ENCODE measurements around the gene PRR3. TPM values are rescaled to one million over a fixed set of nuclear protein-coding genes. Genes with fewer than 3 reads are reported as not detected.

Gene PRR3
- total RNA-seq, 1 donor from 2014 or later, result 5.9 TPM

GRCh38 chr6:30544666-30545272, 12.3 kb upstream of the PRR3 start:
- TF ChIP-seq CTCF (IDR thresholded peaks at IDR 0.05) (peak; percentile 63 to 91 (median 70)), POLR2A (IDR thresholded peaks at IDR 0.05) (no peak), POLR2AphosphoS5 (IDR thresholded peaks at IDR 0.05; ENCODE audit: insufficient read depth in 1 of 2, low read depth in 1 of 2) (peak in 1 of 2 donors; percentile 37)
- Histone ChIP-seq H3K9me3 (no peaks in the 10 kb centered on the region), H3K27me3 (no peaks in the 10 kb centered on the region), H3K4me3 (no peak overlapping the region), H3K36me3 (peaks cover 0 to 34% of the 10 kb centered on the region in 2 donors), H3K27ac (no peak overlapping the region), H3K4me1 (peaks cover 11% of the 10 kb centered on the region)
- DNase-seq (ENCODE audit: extremely low spot score in 2 of 2), result peak in 1 of 2 donors; percentile 25
- intact Hi-C loops (cut with DNase I), result loop anchor here (5.0 kb wide), 1 partner anchor 62 kb away; no protein-coding TSS in a partner anchor

GRCh38 chr6:30547454-30547853, 9.6 kb upstream of the PRR3 start:
- Histone ChIP-seq H3K36me3 (peaks cover 0 to 50% of the 10 kb centered on the region in 2 donors), H3K9me3 (no peaks in the 10 kb centered on the region), H3K4me1 (peaks cover 4% of the 10 kb centered on the region), H3K27ac (no peak overlapping the region), H3K4me3 (no peak overlapping the region), H3K27me3 (no peaks in the 10 kb centered on the region)
- TF ChIP-seq CTCF (IDR thresholded peaks at IDR 0.05) (no peak), POLR2A (IDR thresholded peaks at IDR 0.05) (no peak), POLR2AphosphoS5 (IDR thresholded peaks at IDR 0.05; ENCODE audit: insufficient read depth in 1 of 2, low read depth in 1 of 2) (no peak)
- intact Hi-C loops (cut with DNase I), result loop anchor here (5.0 kb wide), 1 partner anchor 65 kb away; no protein-coding TSS in a partner anchor
- DNase-seq (ENCODE audit: extremely low spot score in 2 of 2), result no peak

DNA sequence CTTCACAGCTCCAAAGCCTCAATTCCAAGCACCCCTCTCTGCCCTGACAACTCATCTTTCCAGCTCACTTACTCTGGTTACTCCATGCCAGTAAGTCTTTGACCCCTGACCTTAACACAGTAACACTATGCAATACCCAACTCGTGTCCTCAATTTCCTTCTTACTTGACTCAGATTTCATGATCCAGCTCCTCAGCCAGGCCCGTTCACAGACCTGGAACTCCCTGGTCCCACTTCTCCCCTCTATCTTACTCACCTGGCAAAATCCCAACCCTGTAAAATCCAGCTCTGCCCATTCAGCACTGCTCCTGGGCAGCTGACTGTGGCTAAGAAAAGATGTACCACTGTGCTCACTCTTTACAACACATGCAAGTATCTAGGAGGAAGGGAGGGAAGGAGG, 8.7 kb upstream of the PRR3 start:
- H3K36me3 ChIP-seq, result peaks cover 0 to 60% of the 10 kb centered on the region in 2 donors
- H3K9me3 ChIP-seq, result no peaks in the 10 kb centered on the region
- TF ChIP-seq CTCF (IDR thresholded peaks at IDR 0.05), result no peak
- TF ChIP-seq POLR2A (IDR thresholded peaks at IDR 0.05), result no peak
- no peak for TF ChIP-seq POLR2AphosphoS5 (IDR thresholded peaks at IDR 0.05; ENCODE audit: insufficient read depth in 1 of 2, low read depth in 1 of 2)
- no peaks in the 10 kb centered on the region for H3K27me3 ChIP-seq
- peaks cover 4% of the 10 kb centered on the region for H3K4me1 ChIP-seq
- no peak overlapping the region for H3K4me3 ChIP-seq
- intact Hi-C loops (cut with DNase I), result loop anchor here (5.0 kb wide), 1 partner anchor 66 kb away; no protein-coding TSS in a partner anchor
- no peak for DNase-seq (ENCODE audit: extremely low spot score in 2 of 2)
- no peak overlapping the region for H3K27ac ChIP-seq

GRCh38 chr6:30554404-30554803, 2.7 kb upstream of the PRR3 start:
- Histone ChIP-seq H3K27ac (peak overlapping the region; percentile 97), H3K27me3 (no peaks in the 10 kb centered on the region), H3K4me1 (peaks cover 33% of the 10 kb centered on the region), H3K36me3 (peaks cover 0 to 36% of the 10 kb centered on the region in 2 donors), H3K9me3 (no peaks in the 10 kb centered on the region), H3K4me3 (peak overlapping the region in 1 of 2 donors; percentile 73)
- intact Hi-C loops (cut with DNase I), result no loop called here
- DNase-seq (ENCODE audit: extremely low spot score in 2 of 2), result no peak
- TF ChIP-seq POLR2AphosphoS5 (IDR thresholded peaks at IDR 0.05; ENCODE audit: insufficient read depth in 1 of 2, low read depth in 1 of 2), result no peak
- no peak for TF ChIP-seq CTCF (IDR thresholded peaks at IDR 0.05)
- no peak for TF ChIP-seq POLR2A (IDR thresholded peaks at IDR 0.05)

Measured in vagina (tissue), 2 donors.